OCI-LY7 (cell line): ENCODE results near the gene LUZP1. TPM values are rescaled to one million over a fixed set of nuclear protein-coding genes. Genes with fewer than 3 reads are reported as not detected.

Source experiments
- BruUV-seq: library from RNA; stranded (reverse); fragments of 400-500 nt; replicated peaks from 2 replicates; lab custom pipeline; 2021; lab: Mats Ljungman, UMichigan
- CTCF ChIA-PET: fragments of 300-600 bp; sonication (Branson Sonifier 250); formaldehyde crosslinking; loops from one replicate; lab custom pipeline; 2022; ENCODE audit warnings: antibody characterized with exemption; ENCODE audit not compliant: unreplicated experiment; lab: Charles Lee
- POLR2A ChIA-PET: fragments of 300-600 bp; sonication (Branson Sonifier 250); formaldehyde crosslinking; loops from one replicate; lab custom pipeline; 2022; ENCODE audit warnings: antibody characterized with exemption; lab: Charles Lee
- DNase-seq: peaks from one replicate; pipeline ENCODE4 v3.0.0-alpha.2; 2015; ENCODE audit warnings: low spot score
- H2AFZ ChIP-seq: fragments of 200-600 bp; sonication (generic), shearing (Covaris generic); 2 replicates; pipeline ENCODE4 v1.6.1; 2014; ENCODE audit warnings: mild to moderate bottlenecking, antibody characterized with exemption, low read length, moderate library complexity
- H3K27ac ChIP-seq: fragments of 200-600 bp; sonication (generic); 2 replicates; pipeline ENCODE4 v1.5.1; 2014; ENCODE audit warnings: mixed run types, low read depth, mild to moderate bottlenecking, moderate library complexity, low read length, inconsistent platforms; ENCODE audit not compliant: poor library complexity, severe bottlenecking
- H3K36me3 ChIP-seq: fragments of 200-600 bp; sonication (generic); 2 replicates; pipeline ENCODE4 v1.6.1; 2014; ENCODE audit warnings: mild to moderate bottlenecking, antibody characterized with exemption, low read length, moderate library complexity, mixed read lengths; ENCODE audit not compliant: insufficient read depth
- H3K4me1 ChIP-seq: fragments of 200-600 bp; sonication (generic); 2 replicates; pipeline ENCODE4 v1.5.1; 2014; ENCODE audit warnings: mild to moderate bottlenecking, low read length; ENCODE audit not compliant: insufficient read depth, poor library complexity, severe bottlenecking
- H3K4me2 ChIP-seq: fragments of 200-600 bp; sonication (generic); 2 replicates; pipeline ENCODE4 v1.6.1; 2014; ENCODE audit warnings: mild to moderate bottlenecking, low read length
- H3K4me3 ChIP-seq: fragments of 200-600 bp; sonication (generic); 2 replicates; pipeline ENCODE4 v1.5.1; 2014; ENCODE audit warnings: mild to moderate bottlenecking, low read depth, low read length; ENCODE audit not compliant: poor library complexity, severe bottlenecking
- H3K79me2 ChIP-seq: fragments of 200-600 bp; sonication (generic); 2 replicates; pipeline ENCODE4 v1.6.1; 2016; ENCODE audit warnings: low read depth, mild to moderate bottlenecking, low read length, moderate library complexity, mixed read lengths; ENCODE audit not compliant: insufficient read depth
- H3K9me2 ChIP-seq: fragments of 200-600 bp; sonication (generic); 2 replicates; pipeline ENCODE4 v1.6.1; 2016; ENCODE audit warnings: mild to moderate bottlenecking, low read length, mixed read lengths; ENCODE audit not compliant: insufficient read depth
- H3K9me3 ChIP-seq: fragments of 200-600 bp; sonication (generic); 2 replicates; pipeline ENCODE4 v1.6.1; 2014; ENCODE audit warnings: mild to moderate bottlenecking, mixed run types, low read length, mixed read lengths
- H4K20me1 ChIP-seq: fragments of 200-600 bp; sonication (generic); 2 replicates; pipeline ENCODE4 v1.6.1; 2014; ENCODE audit warnings: mild to moderate bottlenecking, antibody characterized with exemption, low read length, moderate library complexity, mixed read lengths; ENCODE audit not compliant: insufficient read depth
- CTCF ChIP-seq: fragments of 200-600 bp; sonication (generic); conservative IDR thresholded peaks from 2 replicates; pipeline ENCODE4 v1.5.1; 2014; ENCODE audit warnings: mild to moderate bottlenecking, antibody characterized with exemption, low read length, moderate library complexity, mixed read lengths
- EZH2phosphoT487 ChIP-seq: fragments of 200-600 bp; sonication (generic); IDR thresholded peaks from 2 replicates; pipeline ENCODE4 v1.6.1; 2018; ENCODE audit warnings: low read depth, borderline replicate concordance, mild to moderate bottlenecking, mixed run types, antibody characterized with exemption, low read length, moderate library complexity, mixed read lengths
- intact Hi-C: fragments of 100-400 bp; cut with micrococcal nuclease; formaldehyde crosslinking; loops from one replicate; pipeline ENCODE4 v1.10.0; 2022; ENCODE audit not compliant: unreplicated experiment
- total RNA-seq, 2 experiments: library from RNA; depleted of rRNA in 1 of 2; stranded (reverse); fragments of >200 nt in 1 of 2; shearing (Covaris generic) in 1 of 2; gene quantifications; 2 replicates each; pipeline ENCODE4 v1.2.3, GENCODE V29; 2014 to 2022

Gene LUZP1
- total RNA-seq, 2 experiments from 2014 or later = 7.6 to 13.6 TPM

- intact Hi-C loops = loop anchor here (10.0 kb wide), 1 partner anchor 183 kb away; no protein-coding TSS in a partner anchor
- Histone ChIP-seq H3K4me2 (no peak overlapping the region), H3K4me3 (no peak overlapping the region), H2AFZ (no peak overlapping the region), H3K9me2 (no peaks in the 10 kb centered on the region), H4K20me1 (no peaks in the 10 kb centered on the region), H3K27ac (no peak overlapping the region), H3K4me1 (no peaks in the 10 kb centered on the region), H3K79me2 (no peaks in the 10 kb centered on the region), H3K9me3 (no peaks in the 10 kb centered on the region), H3K36me3 (peaks cover 63% of the 10 kb centered on the region)
- TF ChIP-seq CTCF = no peak
- no peak for TF ChIP-seq EZH2phosphoT487
- no peak for DNase-seq
- BruUV-seq = no TSS peak
- POLR2A ChIA-PET = interaction anchor here (0.7 kb wide), 1 partner anchor 128 kb away, joined by 3 read pairs; no protein-coding TSS in a partner anchor
- CTCF ChIA-PET = no interaction called here
Observed at GRCh38 chr1:23091545-23091944, 77.1 kb downstream of the LUZP1 start.

GRCh38 chr1:23090056-23090455 lies 78.6 kb downstream of the LUZP1 start:
- CTCF ChIA-PET = no interaction called here
- intact Hi-C loops = loop anchor here (10.0 kb wide), 1 partner anchor 185 kb away; no protein-coding TSS in a partner anchor

More at GRCh38 chr1:23090056-23090455, 78.6 kb downstream of the LUZP1 start:
- Histone ChIP-seq H2AFZ (no peak overlapping the region), H3K9me2 (no peaks in the 10 kb centered on the region), H3K9me3 (no peaks in the 10 kb centered on the region), H3K36me3 (peaks cover 74% of the 10 kb centered on the region), H3K4me1 (peaks cover 13% of the 10 kb centered on the region), H4K20me1 (no peaks in the 10 kb centered on the region), H3K27ac (no peak overlapping the region), H3K4me2 (no peak overlapping the region), H3K4me3 (no peak overlapping the region), H3K79me2 (no peaks in the 10 kb centered on the region)
- TF ChIP-seq EZH2phosphoT487 (no peak), CTCF (no peak)
- POLR2A ChIA-PET = interaction anchor here (0.7 to 1.2 kb wide), 2 partner anchors 9 to 16 kb away, joined by 3 read pairs; no protein-coding TSS in a partner anchor
- BruUV-seq = no TSS peak
- no peak for DNase-seq
